ENCODE results near the gene MTMR2. TPM values are rescaled to one million over a fixed set of nuclear protein-coding genes. Genes with fewer than 3 reads are reported as not detected.

Gene MTMR2
- total and polyA plus RNA-seq, 2 of the 13 experiments (the other 11 are each of a cell fraction or from before 2014, with no cell fraction given): 12.7 to 22.3 TPM

DNA sequence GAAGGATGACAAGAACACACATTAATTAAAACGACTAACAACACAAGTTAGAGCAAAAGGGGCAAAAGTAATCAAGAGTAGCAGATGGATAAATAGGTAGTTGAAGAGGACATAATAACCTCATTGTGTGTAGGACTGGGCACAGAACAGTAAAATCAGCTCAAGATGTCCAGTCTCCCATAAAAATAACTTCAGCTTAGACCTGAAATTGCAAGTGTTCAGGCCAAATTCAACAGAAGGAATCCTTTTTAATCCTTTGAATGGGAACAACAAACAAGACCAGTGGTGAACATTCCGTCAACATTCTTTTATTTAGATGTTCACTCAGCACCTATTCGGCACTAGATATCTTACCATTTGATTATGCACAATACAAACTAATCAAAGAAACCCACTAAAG is 4.4 kb downstream of the MTMR2 start (continued):
- TF ChIP-seq, protein P1, sequence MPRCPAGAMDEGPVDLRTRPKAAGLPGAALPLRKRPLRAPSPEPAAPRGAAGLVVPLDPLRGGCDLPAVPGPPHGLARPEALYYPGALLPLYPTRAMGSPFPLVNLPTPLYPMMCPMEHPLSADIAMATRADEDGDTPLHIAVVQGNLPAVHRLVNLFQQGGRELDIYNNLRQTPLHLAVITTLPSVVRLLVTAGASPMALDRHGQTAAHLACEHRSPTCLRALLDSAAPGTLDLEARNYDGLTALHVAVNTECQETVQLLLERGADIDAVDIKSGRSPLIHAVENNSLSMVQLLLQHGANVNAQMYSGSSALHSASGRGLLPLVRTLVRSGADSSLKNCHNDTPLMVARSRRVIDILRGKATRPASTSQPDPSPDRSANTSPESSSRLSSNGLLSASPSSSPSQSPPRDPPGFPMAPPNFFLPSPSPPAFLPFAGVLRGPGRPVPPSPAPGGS (CRISPR knock-in tag; IDR thresholded peaks at IDR 0.05): no peak
- TF ChIP-seq FOXA3 (CRISPR knock-in tag; IDR thresholded peaks at IDR 0.05): no peak

DNA sequence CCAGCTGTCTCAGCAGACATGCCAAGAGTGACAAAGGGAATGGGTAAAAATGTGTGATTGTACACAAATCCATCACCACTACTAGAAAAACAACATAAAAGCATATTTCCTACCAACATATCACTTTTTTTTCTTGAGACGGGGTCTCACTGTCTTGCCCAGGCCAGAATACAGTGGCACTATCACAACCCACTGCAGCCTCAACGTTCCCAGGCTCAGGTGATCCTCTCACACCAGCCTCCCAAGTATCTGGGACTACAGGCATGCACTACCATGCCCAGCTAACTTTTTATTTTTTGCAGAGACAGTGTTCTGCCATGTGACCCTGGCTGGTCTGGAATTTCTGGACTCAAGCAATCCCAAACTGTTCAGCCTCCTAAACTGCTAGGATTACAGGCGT is 5.2 kb downstream of the MTMR2 start:
- no peaks in the 10 kb centered on the region; a peak in 1 of 5 replicates for H3K36me3 ChIP-seq (replicated peaks in 1 of 2; ENCODE audit: control insufficient read depth in 1 of 2, insufficient read depth in 2 of 2, low read length in 2 of 2)
- 95% methylated on average over 3 of the region's 3 CpGs for WGBS (ENCODE audit: low lambda C conversion rate)
- ATAC-seq: no peak
- H3K9me3 ChIP-seq (ENCODE audit: low read length): no peaks in the 10 kb centered on the region
- H3K4me3 ChIP-seq (replicated peaks in 1 of 3; ENCODE audit: insufficient read depth in 1 of 3, low read depth in 2 of 3, low read length in 3 of 3): no peak overlapping the region
- in situ Hi-C loops (cut with HindIII; ENCODE audit: extremely low pct_ligation_motif_present, low pct_unique_long_range_greater_than_20kb) (no loop called here), intact Hi-C loops (cut with micrococcal nuclease; ENCODE audit: unreplicated experiment) (no loop called here)
- H3K9ac ChIP-seq (ENCODE audit: insufficient read depth, low read depth, low read length): no peak overlapping the region
- H3K27ac ChIP-seq (ENCODE audit: extremely low read length, insufficient read depth, low read length): no peak overlapping the region
- ChIA-PET CTCF (ENCODE audit: low intra/inter-chr PET ratio, low total read pairs) (no interaction called here), POLR2A (no interaction called here)
- no peak overlapping the region for H3K4me2 ChIP-seq (ENCODE audit: low read depth, low read length)
- peaks cover 77% of the 10 kb centered on the region for H3K79me2 ChIP-seq (ENCODE audit: insufficient read depth, low read length)
- no peak for TF ChIP-seq NRL (CRISPR knock-in tag; IDR thresholded peaks at IDR 0.05; ENCODE audit: borderline replicate concordance)
- TF ChIP-seq ZNF501 (CRISPR knock-in tag; IDR thresholded peaks at IDR 0.05): no peak
- TF ChIP-seq ZNF367 (CRISPR knock-in tag; IDR thresholded peaks at IDR 0.05; ENCODE audit: borderline replicate concordance): no peak
- no peak overlapping the region for H2AFZ ChIP-seq (ENCODE audit: low read length)
- no peaks in the 10 kb centered on the region for H4K20me1 ChIP-seq (ENCODE audit: insufficient read depth, low read length)
- peaks cover 41% of the 10 kb centered on the region for H3K4me1 ChIP-seq (ENCODE audit: insufficient read depth, low read length)
- no peaks in the 10 kb centered on the region; a peak in 1 of 5 replicates for H3K27me3 ChIP-seq (ENCODE audit: control insufficient read depth in 1 of 2, insufficient read depth in 2 of 2, low read length in 2 of 2)
- BruUV-seq (replicated peaks): no TSS peak
- DNase-seq (ENCODE audit: low spot score): no peak
- no peak for FAIRE-seq

DNA sequence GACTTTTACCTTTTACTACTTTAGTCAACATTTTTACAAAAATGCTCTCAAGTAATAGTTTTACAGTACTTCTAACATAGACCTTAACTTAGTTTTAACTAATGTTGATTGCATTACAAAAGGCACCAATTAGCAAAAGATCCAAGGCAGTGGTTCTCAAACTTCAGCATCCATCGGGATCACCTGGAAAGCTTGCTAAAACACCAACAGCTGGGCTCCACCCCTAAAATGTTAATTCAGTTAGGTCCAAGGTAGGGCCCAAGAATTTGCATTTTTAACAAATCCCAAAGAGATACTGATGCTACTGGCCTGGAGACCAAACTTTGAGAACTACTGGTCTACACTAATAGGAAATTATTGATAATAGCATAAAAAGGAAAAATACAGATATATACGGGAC is 5.9 kb downstream of the MTMR2 start:
- peaks cover 41% of the 10 kb centered on the region for H3K4me1 ChIP-seq (ENCODE audit: insufficient read depth, low read length)
- no peak for ATAC-seq
- FAIRE-seq: no peak
- intact Hi-C loops (cut with micrococcal nuclease; ENCODE audit: unreplicated experiment) (no loop called here), in situ Hi-C loops (cut with HindIII; ENCODE audit: extremely low pct_ligation_motif_present, low pct_unique_long_range_greater_than_20kb) (no loop called here)
- no peaks in the 10 kb centered on the region for H3K9me3 ChIP-seq (ENCODE audit: low read length)
- H2AFZ ChIP-seq (ENCODE audit: low read length): no peak overlapping the region
- CTCF ChIA-PET (ENCODE audit: low intra/inter-chr PET ratio, low total read pairs): no interaction called here
- peaks cover 70% of the 10 kb centered on the region for H3K79me2 ChIP-seq (ENCODE audit: insufficient read depth, low read length)
- H3K27ac ChIP-seq (ENCODE audit: extremely low read length, insufficient read depth, low read length): no peak overlapping the region
- no peaks in the 10 kb centered on the region; a peak in 2 of 5 replicates for H3K36me3 ChIP-seq (replicated peaks in 1 of 2; ENCODE audit: control insufficient read depth in 1 of 2, insufficient read depth in 2 of 2, low read length in 2 of 2)
- no peak overlapping the region for H3K9ac ChIP-seq (ENCODE audit: insufficient read depth, low read depth, low read length)
- WGBS (ENCODE audit: low lambda C conversion rate): 98% methylated on average over 2 of the region's 2 CpGs
- H4K20me1 ChIP-seq (ENCODE audit: insufficient read depth, low read length): no peaks in the 10 kb centered on the region
- no peak overlapping the region for H3K4me3 ChIP-seq (replicated peaks in 1 of 3; ENCODE audit: insufficient read depth in 1 of 3, low read depth in 2 of 3, low read length in 3 of 3)
- BruUV-seq (replicated peaks): no TSS peak
- H3K4me2 ChIP-seq (ENCODE audit: low read depth, low read length): no peak overlapping the region
- POLR2A ChIA-PET: no interaction called here
- H3K27me3 ChIP-seq (ENCODE audit: control insufficient read depth in 1 of 2, insufficient read depth in 2 of 2, low read length in 2 of 2): no peaks in the 10 kb centered on the region
- DNase-seq (ENCODE audit: low spot score): no peak
- TF ChIP-seq KDM4B (CRISPR knock-in tag; IDR thresholded peaks at IDR 0.05) (no peak), ELF3 (CRISPR knock-in tag; IDR thresholded peaks at IDR 0.05) (no peak), TCF12 (IDR thresholded peaks at IDR 0.05) (no peak), TCF12 (CRISPR knock-in tag; IDR thresholded peaks at IDR 0.05) (no peak), SOX13 (IDR thresholded peaks at IDR 0.05) (no peak), SOX13 (CRISPR knock-in tag; conservative IDR thresholded peaks at IDR 0.05 in 1 of 2, IDR thresholded peaks at IDR 0.05 in 1 of 2) (no peak), RFXANK (CRISPR knock-in tag; IDR thresholded peaks at IDR 0.05) (no peak), ZNF225 (CRISPR knock-in tag; IDR thresholded peaks at IDR 0.05) (no peak), ZNF138 (CRISPR knock-in tag; IDR thresholded peaks at IDR 0.05; ENCODE audit: low read depth) (no peak)
- TF ChIP-seq, protein P2, sequence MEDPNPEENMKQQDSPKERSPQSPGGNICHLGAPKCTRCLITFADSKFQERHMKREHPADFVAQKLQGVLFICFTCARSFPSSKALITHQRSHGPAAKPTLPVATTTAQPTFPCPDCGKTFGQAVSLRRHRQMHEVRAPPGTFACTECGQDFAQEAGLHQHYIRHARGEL (CRISPR knock-in tag; IDR thresholded peaks at IDR 0.05): no peak

Measured in HepG2 (cell line).